8988T (cell line): ENCODE measurements around the gene CPNE5.
A peak's percentile ranks its signal among the peaks of the same experiment; 100 is the strongest.

ENCODE experiments used
- DNase-seq: peaks from one replicate; pipeline ENCODE4 v3.0.0; 2011

CPNE5 gene

DNA sequence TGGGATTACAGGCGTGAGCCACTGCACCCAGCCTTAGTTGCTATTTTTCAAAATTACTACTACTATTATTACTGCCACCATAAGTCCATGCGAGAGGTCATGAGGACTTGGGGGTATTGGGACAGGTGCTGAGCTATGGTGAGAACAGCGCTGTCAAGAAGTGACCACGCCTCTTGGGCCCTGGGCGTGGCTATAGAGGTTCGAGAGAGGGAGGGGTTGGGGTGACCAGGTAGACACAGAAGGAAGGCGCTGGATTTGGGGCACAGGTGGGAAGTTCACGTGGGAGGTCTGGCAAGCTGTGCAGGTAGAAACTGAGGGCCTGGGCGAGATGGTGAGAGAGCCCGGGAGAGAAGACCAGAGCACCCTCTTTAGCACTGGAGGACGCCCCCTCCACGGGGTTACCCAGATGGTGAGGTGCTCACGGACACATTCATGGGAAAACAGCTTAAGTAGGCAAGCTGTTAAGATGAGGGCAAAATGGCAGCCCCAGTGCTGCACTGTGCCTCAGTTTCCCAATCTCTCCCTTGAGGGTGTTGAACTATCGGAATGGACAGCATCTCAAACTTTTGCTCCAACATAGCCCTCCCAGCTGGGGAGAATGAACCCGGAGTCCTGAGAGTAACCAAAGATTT, 80.6 kb downstream of the CPNE5 start:
- DNase-seq: no peak

- DNase-seq: no peak
Measured at GRCh38 chr6:36757943-36758508, 81.2 kb downstream of the CPNE5 start.

DNA sequence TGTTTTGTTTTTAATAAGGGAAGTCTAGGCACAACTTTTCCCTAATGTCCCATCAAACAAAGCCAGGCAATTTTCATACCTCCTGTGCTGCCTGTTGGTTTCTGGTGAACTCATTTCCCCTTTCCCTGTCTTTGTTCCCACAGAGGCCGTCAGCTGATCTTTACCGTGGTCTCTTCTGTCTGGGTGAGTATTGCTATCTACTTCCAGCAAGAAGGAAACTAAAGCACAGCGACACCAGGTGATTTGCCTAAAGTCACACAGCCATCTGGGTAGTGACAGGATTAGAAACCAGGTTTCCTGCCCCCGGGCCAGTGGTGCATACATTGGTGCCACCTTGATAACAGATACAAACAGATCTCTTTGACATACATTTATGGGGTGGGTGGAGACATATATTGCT, 82.0 kb downstream of the CPNE5 start:
- DNase-seq: no peak

DNA sequence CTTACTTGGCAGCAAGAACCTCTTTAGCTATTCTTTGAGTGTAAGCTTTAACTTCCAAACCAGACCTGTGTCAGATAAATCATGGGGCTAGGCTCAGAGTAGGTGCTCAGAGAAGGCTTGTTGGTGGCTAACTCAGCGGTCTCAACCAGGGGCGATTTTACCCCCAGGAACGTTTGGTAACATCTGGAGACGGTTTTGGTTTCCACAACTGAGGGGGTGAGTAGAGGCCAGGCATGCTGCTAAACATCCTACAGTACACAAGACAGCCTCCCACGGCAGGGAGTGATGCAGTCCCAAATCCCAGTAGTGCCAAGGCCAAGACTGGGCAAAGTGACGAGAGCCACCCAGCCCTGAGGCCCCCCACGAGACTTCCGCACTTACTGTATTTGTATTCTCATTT, 82.5 kb downstream of the CPNE5 start:
- no peak for DNase-seq

- peak; percentile 65 for DNase-seq
Measured at GRCh38 chr6:36755435-36756348, 83.6 kb downstream of the CPNE5 start.

GRCh38 chr6:36754582-36755434, 84.4 kb downstream of the CPNE5 start:
- no peak for DNase-seq

DNA sequence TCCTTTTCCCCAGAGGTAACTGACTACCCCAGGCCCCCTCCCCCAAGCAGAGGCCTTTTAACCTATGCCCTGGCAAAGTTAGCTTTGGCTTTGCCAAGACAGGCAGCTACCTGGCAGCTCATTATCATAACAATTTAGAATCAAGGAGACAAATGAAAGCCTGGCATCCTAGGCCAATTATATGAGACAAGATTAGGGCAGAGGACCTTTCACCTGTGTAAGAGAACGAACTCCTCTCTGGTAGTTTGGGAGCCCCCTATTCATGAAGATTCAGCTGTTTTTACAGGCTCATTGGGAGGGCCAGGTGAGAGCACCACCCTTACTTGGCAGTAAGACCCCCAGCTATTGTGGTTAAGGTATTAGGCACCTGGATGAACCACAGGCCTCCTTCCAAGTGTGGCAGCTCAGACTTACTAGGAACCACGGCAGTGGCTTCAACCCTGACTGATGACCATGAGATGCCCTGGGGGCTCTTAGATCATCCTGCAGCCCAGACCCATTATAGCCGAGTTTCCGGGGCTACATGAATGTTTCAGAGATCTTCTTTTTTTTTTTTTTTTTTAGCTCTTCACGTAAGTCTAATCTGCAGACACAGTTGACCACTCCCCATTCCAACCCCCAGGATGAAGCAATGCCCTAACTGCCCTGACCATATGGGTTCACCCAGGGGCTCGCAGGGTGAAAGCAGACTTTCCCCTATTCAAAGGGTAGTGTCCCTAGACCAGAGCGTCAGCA, 85.4 kb downstream of the CPNE5 start:
- DNase-seq: no peak

GRCh38 chr6:36752886-36753506, 86.2 kb downstream of the CPNE5 start:
- DNase-seq: no peak

GRCh38 chr6:36752187-36752885, 86.9 kb downstream of the CPNE5 start:
- no peak for DNase-seq

DNA sequence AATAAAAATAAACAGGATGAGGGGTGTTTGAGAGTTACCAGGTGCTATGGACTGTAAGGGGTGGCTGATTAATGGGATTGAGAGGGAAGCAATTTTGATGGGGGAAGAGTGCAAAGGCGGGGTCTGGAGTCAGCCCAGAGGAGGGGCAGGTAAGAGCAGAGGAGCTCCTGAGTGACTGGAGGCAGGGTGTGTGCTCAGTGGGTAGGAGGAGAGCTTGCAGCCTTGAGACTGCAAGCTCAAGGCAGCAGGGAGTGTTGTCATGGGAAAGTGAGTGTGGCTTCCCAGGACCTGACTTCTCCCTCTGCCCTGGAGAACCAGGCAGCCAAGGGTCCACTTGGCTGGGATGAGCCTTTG, 87.4 kb downstream of the CPNE5 start:
- no peak for DNase-seq

DNA sequence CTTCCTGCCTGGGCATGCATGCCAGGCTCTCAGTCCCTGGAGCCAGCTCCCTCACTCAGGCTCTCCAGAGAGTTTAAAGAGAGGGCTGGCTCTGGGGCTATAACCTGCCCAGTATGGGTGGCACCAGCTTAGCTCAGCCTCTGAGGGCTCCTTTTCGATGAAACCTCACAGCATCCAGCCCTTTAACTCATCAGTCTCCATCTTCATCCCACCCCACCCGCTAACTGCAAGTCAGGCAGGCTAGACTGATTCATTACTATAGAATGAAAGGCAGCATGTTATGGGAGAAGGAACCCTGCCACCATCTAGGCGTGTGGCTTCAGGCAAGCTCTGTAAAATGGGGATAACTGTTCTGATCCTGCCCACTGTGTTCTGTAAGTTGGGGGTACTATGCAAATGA, 88.2 kb downstream of the CPNE5 start:
- no peak for DNase-seq

GRCh38 chr6:36749829-36750489, 89.3 kb downstream of the CPNE5 start:
- DNase-seq: no peak

- DNase-seq: no peak
Measured at GRCh38 chr6:36746251-36746650, 93.0 kb downstream of the CPNE5 start.

DNA sequence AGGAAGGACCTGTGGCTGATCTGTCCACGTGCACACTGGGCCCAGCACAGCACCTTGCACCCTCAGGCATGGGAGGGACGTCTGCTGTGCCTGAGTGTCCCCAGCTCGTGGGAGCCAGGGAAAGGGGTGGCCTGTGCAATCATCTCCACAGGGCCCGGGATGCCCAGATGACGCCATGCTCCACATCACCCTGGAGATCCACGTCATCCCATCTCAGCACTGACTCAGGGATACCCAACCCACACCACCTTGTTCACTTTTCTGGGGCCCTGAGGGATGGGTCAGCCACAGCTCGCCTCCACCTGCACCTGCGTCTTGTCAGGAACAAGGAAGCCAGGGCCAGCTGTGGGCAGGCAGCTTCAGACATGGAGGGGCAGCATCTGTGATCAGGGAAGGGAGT, 93.4 kb downstream of the CPNE5 start:
- no peak for DNase-seq

GRCh38 chr6:36745283-36745682, 94.0 kb downstream of the CPNE5 start:
- no peak for DNase-seq

GRCh38 chr6:36744304-36744673, 95.0 kb downstream of the CPNE5 start:
- DNase-seq: no peak

GRCh38 chr6:36743538-36744303, 95.5 kb downstream of the CPNE5 start:
- no peak for DNase-seq

DNA sequence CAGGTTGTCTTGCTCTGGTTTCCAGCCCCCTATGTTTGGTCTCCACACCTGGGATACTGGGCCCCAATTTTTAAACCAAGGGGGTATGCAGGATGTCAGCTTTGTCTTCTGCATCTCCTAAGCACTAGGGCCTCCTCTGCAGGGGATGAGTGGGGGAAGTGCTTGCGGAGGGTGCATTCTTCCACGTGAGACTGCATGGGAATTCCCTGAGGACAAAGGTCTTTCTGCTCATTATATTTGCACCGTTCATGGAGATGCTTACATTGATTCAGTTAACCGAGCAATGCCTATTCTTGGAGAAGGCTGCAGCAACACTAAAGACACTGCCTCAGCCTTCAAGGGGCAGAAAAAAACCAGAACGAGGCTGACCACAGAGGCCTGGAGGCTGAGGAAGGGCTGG, 96.2 kb downstream of the CPNE5 start:
- DNase-seq: no peak

- DNase-seq: no peak
Measured at GRCh38 chr6:36742146-36742545, 97.1 kb downstream of the CPNE5 start.

GRCh38 chr6:36740818-36741179, 98.4 kb downstream of the CPNE5 start:
- no peak for DNase-seq
